ENCODE measurements around the gene RANBP2. TPM values are rescaled to one million over a fixed set of nuclear protein-coding genes. Genes with fewer than 3 reads are reported as not detected.

RANBP2 gene
- total RNA-seq, 1 experiment from 2014 or later: 69.5 TPM

GRCh38 chr2:108833219-108833618 is 113.9 kb downstream of the RANBP2 start:
- Histone ChIP-seq H3K4me2 (ENCODE audit: low read length) (no peak overlapping the region), H2AFZ (ENCODE audit: low read depth, low read length, poor library complexity, severe bottlenecking) (no peak overlapping the region), H3K4me3 (replicated peaks in 1 of 2; ENCODE audit: low read depth in 1 of 2, low read length in 2 of 2) (no peak overlapping the region), H4K20me1 (ENCODE audit: insufficient read depth) (no peaks in the 10 kb centered on the region), H3K4me1 (ENCODE audit: control insufficient read depth in 1 of 2, insufficient read depth in 2 of 2, low read length in 2 of 2) (no peaks in the 10 kb centered on the region), H3K79me2 (ENCODE audit: insufficient read depth, low read length) (no peaks in the 10 kb centered on the region), H3K9ac (ENCODE audit: low read length) (no peak overlapping the region), H3K9me3 (ENCODE audit: control insufficient read depth in 1 of 2, insufficient read depth in 1 of 2, low read depth in 1 of 2, low read length in 2 of 2) (no peaks in the 10 kb centered on the region), H3K9me2 (ENCODE audit: insufficient read depth) (no peaks in the 10 kb centered on the region), H3K27ac (ENCODE audit: low read depth, low read length) (no peak overlapping the region), H3K36me3 (ENCODE audit: control insufficient read depth in 1 of 2, insufficient read depth in 2 of 2, low read length in 2 of 2) (0 out of 4 replicates have a peak, but pooled peaks cover 0 to 3% of the 10 kb centered on the region in 2 experiments), H3K27me3 (ENCODE audit: insufficient read depth, low read length) (no peaks in the 10 kb centered on the region)
- CTCF ChIA-PET: no interaction called here
- ATAC-seq (no peak), DNase-seq (ENCODE audit: low read depth, low spot score) (no peak)
- BruUV-seq (replicated peaks): no TSS peak
- intact Hi-C loops (cut with micrococcal nuclease): no loop called here
- POLR2A ChIA-PET: no interaction called here
- RAD21 ChIA-PET (ENCODE audit: low non-redundant PET in 1 of 2, low total read pairs in 2 of 2, uncharacterized antibody in 2 of 2, unreplicated experiment in 2 of 2): no interaction called here
- TF ChIP-seq REST (IDR thresholded peaks at IDR 0.05; ENCODE audit: low read depth): no peak
- TF ChIP-seq ZFX (IDR thresholded peaks at IDR 0.05): no peak
- TF ChIP-seq TCF7L2 (IDR thresholded peaks at IDR 0.05; ENCODE audit: borderline replicate concordance, extremely low read depth, insufficient read depth, insufficient read length): no peak
- TF ChIP-seq FOSL1 (IDR thresholded peaks at IDR 0.05; ENCODE audit: low read depth): no peak
- TF ChIP-seq, protein P1, sequence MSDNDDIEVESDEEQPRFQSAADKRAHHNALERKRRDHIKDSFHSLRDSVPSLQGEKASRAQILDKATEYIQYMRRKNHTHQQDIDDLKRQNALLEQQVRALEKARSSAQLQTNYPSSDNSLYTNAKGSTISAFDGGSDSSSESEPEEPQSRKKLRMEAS (IDR thresholded peaks at IDR 0.05): no peak
- no peak for TF ChIP-seq CBX3 (IDR thresholded peaks at IDR 0.05; ENCODE audit: low read depth)
- no peak for TF ChIP-seq YY1 (IDR thresholded peaks at IDR 0.05; ENCODE audit: extremely low read depth, insufficient replicate concordance, low read depth, low read length)
- TF ChIP-seq EZH2 (IDR thresholded peaks at IDR 0.05): no peak
- no peak for TF ChIP-seq SRF (IDR thresholded peaks at IDR 0.05; ENCODE audit: low read depth)
- TF ChIP-seq SP1 (IDR thresholded peaks at IDR 0.05; ENCODE audit: low read depth): no peak
